ENCODE data around the gene SEMA5A.

GRCh38 chr5:9497347-9497746, 48.5 kb downstream of the SEMA5A start:
- no peak for TF ChIP-seq CTCF (IDR thresholded peaks at IDR 0.05)
- TF ChIP-seq POLR2A (IDR thresholded peaks at IDR 0.05): no peak
